T1000 (cell line): ENCODE measurements around the gene MATK.

Experiments
- DNase-seq: peaks from one replicate; lab custom pipeline; 2025; ENCODE audit warnings: mixed read lengths; lab: John Stamatoyannopoulos, UW

The MATK gene

GRCh38 chr19:3748965-3749364 is 37.2 kb downstream of the MATK start:
- DNase-seq: no peak

GRCh38 chr19:3746371-3747056 is 39.7 kb downstream of the MATK start:
- DNase-seq: no peak

- no peak for DNase-seq
These were observed 40.7 kb downstream of the MATK start for GRCh38 chr19:3745363-3746045.

GRCh38 chr19:3743486-3743885 is 42.7 kb downstream of the MATK start:
- no peak for DNase-seq

- no peak for DNase-seq
These were observed 45.8 kb downstream of the MATK start for GRCh38 chr19:3740431-3740830.

GRCh38 chr19:3738477-3739220 is 47.5 kb downstream of the MATK start:
- DNase-seq: no peak

GRCh38 chr19:3737487-3738205 is 48.5 kb downstream of the MATK start:
- DNase-seq: no peak

- DNase-seq: no peak
These were observed 50.0 kb downstream of the MATK start for GRCh38 chr19:3736106-3736724.

GRCh38 chr19:3734310-3734600 is 51.9 kb downstream of the MATK start:
- DNase-seq: no peak

GRCh38 chr19:3733549-3734309 is 52.5 kb downstream of the MATK start:
- DNase-seq: no peak

GRCh38 chr19:3732108-3732507 is 54.1 kb downstream of the MATK start:
- no peak for DNase-seq

GRCh38 chr19:3730457-3730958 is 55.7 kb downstream of the MATK start:
- DNase-seq: no peak
